Kidney epithelial cell (primary cell): ENCODE results near the gene KCTD21. TPM values are rescaled to one million over a fixed set of nuclear protein-coding genes. Genes with fewer than 3 reads are reported as not detected.

ENCODE experiments used
- DNase-seq: peaks from one replicate; pipeline ENCODE4 v3.0.0-alpha.2; 2010; ENCODE audit warnings: low read depth
- H3K27me3 ChIP-seq: 2 replicates; pipeline ENCODE4 v1.6.0; 2011; ENCODE audit warnings: low read length; ENCODE audit not compliant: control insufficient read depth, insufficient read depth
- H3K36me3 ChIP-seq: 2 replicates; pipeline ENCODE4 v1.5.1; 2011; ENCODE audit warnings: low read length; ENCODE audit not compliant: control insufficient read depth, insufficient read depth
- H3K4me3 ChIP-seq: 2 replicates; pipeline ENCODE4 v1.5.1; 2011; ENCODE audit warnings: low read depth, mild to moderate bottlenecking, control low read depth, low read length
- total RNA-seq: library from RNA; depleted of rRNA; stranded (reverse); fragments of >200 nt; gene quantifications from 2 replicates; pipeline ENCODE4 v1.2.3, GENCODE V29; 2015
- TF ChIP-seq, protein P1 (sequence below): IDR thresholded peaks from 2 replicates; pipeline ENCODE4 v1.5.1; 2011; ENCODE audit warnings: mild to moderate bottlenecking, moderate library complexity, low read length, control low read depth, inconsistent platforms; ENCODE audit not compliant: insufficient read depth, poor library complexity, severe bottlenecking

The KCTD21 gene
- total RNA-seq, 1 donor from 2014 or later = 9.7 TPM

DNA sequence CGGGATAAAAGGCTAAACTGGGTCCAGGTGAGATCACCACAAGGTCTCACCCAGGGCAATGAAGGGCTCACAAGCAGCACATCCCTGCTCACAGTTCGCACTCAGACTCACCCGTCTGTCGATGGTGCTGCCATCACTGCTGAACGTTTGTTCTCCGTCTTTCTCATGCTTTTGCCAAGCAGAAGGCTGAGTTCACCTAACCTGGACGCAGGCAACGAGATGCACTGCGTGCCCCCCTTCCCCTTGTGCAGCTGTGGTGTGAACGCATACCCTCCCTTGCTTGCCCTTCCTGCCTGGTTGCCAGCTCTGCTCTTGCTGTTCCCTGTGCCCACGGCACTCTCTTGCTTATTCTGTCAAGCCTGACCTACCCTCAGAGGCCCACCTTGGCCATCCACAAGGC lies 18.0 kb downstream of the KCTD21 start:
- Histone ChIP-seq H3K27me3 (no peaks in the 10 kb centered on the region), H3K36me3 (no peaks in the 10 kb centered on the region), H3K4me3 (no peak overlapping the region)
- no peak for DNase-seq
- TF ChIP-seq, protein P1, sequence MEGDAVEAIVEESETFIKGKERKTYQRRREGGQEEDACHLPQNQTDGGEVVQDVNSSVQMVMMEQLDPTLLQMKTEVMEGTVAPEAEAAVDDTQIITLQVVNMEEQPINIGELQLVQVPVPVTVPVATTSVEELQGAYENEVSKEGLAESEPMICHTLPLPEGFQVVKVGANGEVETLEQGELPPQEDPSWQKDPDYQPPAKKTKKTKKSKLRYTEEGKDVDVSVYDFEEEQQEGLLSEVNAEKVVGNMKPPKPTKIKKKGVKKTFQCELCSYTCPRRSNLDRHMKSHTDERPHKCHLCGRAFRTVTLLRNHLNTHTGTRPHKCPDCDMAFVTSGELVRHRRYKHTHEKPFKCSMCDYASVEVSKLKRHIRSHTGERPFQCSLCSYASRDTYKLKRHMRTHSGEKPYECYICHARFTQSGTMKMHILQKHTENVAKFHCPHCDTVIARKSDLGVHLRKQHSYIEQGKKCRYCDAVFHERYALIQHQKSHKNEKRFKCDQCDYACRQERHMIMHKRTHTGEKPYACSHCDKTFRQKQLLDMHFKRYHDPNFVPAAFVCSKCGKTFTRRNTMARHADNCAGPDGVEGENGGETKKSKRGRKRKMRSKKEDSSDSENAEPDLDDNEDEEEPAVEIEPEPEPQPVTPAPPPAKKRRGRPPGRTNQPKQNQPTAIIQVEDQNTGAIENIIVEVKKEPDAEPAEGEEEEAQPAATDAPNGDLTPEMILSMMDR = no peak

DNA sequence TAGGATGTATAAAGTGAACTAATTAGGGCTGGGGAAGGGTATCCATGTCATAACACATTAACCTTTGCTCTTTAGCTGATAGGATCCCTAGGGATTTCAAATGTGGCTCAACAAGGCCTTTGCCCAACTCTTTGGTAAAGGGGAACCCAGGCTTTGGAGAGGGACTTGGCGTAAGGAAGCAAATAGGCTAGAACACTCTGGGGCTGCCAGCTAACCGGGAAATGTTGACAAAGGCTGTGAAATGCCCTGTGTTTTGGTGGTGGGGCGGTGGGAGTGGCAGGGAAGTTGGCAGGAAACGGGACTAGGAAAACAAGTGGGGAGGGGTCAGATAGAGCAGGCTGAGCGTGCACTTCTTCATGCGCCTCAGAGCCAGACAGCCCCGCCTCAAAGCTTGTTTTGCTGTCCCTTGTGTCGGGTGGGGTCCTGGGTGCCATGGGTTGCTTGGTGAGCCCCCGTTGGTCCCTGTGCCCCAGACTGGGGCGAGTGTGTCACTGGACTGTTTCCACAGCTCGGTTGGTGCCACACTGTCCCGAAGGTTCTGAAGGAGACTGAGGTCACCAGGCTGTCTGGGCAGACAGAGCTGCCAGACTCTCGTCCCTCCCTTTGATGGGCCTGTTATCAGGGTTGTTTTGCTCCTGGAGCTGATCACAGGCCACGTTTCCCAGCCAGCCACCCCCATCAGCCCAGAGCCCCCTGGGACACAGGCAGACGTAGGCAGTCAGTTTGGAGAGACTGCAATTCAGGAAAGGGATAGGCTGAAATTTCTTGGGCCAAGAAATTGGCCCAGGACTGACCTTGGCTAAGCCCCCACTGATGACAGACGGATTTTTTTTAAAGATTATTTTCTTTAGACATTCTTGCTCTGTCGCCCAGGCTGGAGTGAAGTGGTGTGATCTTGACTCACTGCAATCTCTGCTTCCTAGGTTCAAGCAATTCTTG lies 19.6 kb downstream of the KCTD21 start:
- H3K36me3 ChIP-seq = no peaks in the 10 kb centered on the region
- TF ChIP-seq, protein P1 = no peak
- no peaks in the 10 kb centered on the region for H3K27me3 ChIP-seq
- no peak overlapping the region for H3K4me3 ChIP-seq
- no peak for DNase-seq

- H3K36me3 ChIP-seq = no peaks in the 10 kb centered on the region
- TF ChIP-seq, protein P1 = no peak
- no peaks in the 10 kb centered on the region for H3K27me3 ChIP-seq
- no peak for DNase-seq
- H3K4me3 ChIP-seq = no peak overlapping the region
Observed at GRCh38 chr11:78166855-78167469, 21.5 kb downstream of the KCTD21 start.

GRCh38 chr11:78164471-78164870 lies 24.0 kb downstream of the KCTD21 start:
- no peak for DNase-seq
- Histone ChIP-seq H3K36me3 (no peaks in the 10 kb centered on the region), H3K27me3 (no peaks in the 10 kb centered on the region), H3K4me3 (no peak overlapping the region)
- TF ChIP-seq, protein P1 = no peak

DNA sequence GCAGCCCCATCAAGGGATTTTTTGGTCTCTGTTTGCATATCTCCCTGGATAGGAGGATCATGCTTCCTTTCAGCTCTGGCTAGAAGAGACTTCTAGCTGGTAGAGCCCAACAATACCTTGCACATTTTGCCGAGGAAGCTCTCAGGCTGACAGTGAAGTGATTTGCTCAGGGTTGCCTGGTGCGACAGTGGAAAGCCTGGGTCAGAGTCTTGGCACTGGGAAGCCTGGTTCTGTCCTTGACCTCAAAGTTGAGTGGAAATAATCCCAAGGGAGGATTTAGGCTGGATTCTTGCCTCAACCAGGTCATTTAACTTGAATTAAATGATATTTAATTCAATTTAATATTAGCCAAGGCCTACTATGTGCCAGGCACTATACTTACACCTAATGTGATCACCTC lies 24.6 kb downstream of the KCTD21 start:
- Histone ChIP-seq H3K36me3 (no peaks in the 10 kb centered on the region), H3K4me3 (no peak overlapping the region), H3K27me3 (no peaks in the 10 kb centered on the region)
- DNase-seq = no peak
- TF ChIP-seq, protein P1 = no peak
